ENCODE results near the gene BHLHA9.

DNA sequence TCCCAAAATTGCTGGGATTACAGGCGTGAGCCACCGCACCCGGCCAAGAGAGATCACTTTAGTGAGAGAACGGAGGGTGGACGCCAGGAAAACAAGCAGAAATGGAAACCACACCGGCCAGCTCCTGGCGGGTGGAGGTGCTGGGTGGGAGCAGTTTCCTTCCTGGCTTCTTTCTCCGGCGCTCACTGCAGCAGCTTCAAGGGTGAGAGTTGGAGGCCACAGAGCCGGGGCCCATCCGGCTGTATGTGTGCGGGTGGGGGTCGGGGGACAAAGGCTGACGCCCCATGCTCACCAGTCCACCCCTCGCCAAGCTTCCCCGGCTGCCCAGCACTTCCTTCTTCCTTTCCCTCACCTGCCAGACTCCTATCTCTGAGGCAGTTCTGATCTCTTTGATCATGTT is 13.5 kb upstream of the BHLHA9 start:
- no peak for TF ChIP-seq BRCA1 (IDR thresholded peaks at IDR 0.05; ENCODE audit: low read depth, low read length)
- TF ChIP-seq EZH2 (IDR thresholded peaks at IDR 0.05; ENCODE audit: low read depth, low read length, severe bottlenecking) = no peak
- no peak for TF ChIP-seq USF2 (IDR thresholded peaks at IDR 0.05; ENCODE audit: low read length)
- no peak for TF ChIP-seq SAP30 (IDR thresholded peaks at IDR 0.05; ENCODE audit: insufficient read depth, insufficient replicate concordance, low read length)
- TF ChIP-seq, protein P1, sequence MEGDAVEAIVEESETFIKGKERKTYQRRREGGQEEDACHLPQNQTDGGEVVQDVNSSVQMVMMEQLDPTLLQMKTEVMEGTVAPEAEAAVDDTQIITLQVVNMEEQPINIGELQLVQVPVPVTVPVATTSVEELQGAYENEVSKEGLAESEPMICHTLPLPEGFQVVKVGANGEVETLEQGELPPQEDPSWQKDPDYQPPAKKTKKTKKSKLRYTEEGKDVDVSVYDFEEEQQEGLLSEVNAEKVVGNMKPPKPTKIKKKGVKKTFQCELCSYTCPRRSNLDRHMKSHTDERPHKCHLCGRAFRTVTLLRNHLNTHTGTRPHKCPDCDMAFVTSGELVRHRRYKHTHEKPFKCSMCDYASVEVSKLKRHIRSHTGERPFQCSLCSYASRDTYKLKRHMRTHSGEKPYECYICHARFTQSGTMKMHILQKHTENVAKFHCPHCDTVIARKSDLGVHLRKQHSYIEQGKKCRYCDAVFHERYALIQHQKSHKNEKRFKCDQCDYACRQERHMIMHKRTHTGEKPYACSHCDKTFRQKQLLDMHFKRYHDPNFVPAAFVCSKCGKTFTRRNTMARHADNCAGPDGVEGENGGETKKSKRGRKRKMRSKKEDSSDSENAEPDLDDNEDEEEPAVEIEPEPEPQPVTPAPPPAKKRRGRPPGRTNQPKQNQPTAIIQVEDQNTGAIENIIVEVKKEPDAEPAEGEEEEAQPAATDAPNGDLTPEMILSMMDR (IDR thresholded peaks at IDR 0.05; ENCODE audit: control extremely low read depth in 1 of 3, insufficient read depth in 1 of 3, low read depth in 1 of 3, low read length in 3 of 3) = no peak
